Gastrocnemius medialis (tissue), 4 donors: ENCODE measurements around the gene FAM78A.

ENCODE experiments used
- POLR2A ChIP-seq, 2 donors: fragments of 450-650 bp; IDR thresholded peaks; one replicate each; pipeline ENCODE4 v1.6.1; 2017; ENCODE audit warnings: antibody characterized with exemption in 2 of 2, mild to moderate bottlenecking in 2 of 2, moderate library complexity in 2 of 2
- TF ChIP-seq, protein P1 (sequence below), 5 experiments: fragments of 450-650 bp in 3 of 5; fragments of 200-600 bp in 2 of 5; sonication (generic) in 2 of 5; IDR thresholded peaks in 4 of 5; conservative IDR thresholded peaks in 1 of 5; 1 replicate in 4 of 5; 2 replicates in 1 of 5; pipeline ENCODE4 v1.5.1; 2016 to 2019; ENCODE audit warnings: antibody characterized with exemption in 5 of 5, mild to moderate bottlenecking in 3 of 5, moderate library complexity in 3 of 5

GRCh38 chr9:131239161-131239975, 36.9 kb downstream of the FAM78A start:
- TF ChIP-seq, protein P1, sequence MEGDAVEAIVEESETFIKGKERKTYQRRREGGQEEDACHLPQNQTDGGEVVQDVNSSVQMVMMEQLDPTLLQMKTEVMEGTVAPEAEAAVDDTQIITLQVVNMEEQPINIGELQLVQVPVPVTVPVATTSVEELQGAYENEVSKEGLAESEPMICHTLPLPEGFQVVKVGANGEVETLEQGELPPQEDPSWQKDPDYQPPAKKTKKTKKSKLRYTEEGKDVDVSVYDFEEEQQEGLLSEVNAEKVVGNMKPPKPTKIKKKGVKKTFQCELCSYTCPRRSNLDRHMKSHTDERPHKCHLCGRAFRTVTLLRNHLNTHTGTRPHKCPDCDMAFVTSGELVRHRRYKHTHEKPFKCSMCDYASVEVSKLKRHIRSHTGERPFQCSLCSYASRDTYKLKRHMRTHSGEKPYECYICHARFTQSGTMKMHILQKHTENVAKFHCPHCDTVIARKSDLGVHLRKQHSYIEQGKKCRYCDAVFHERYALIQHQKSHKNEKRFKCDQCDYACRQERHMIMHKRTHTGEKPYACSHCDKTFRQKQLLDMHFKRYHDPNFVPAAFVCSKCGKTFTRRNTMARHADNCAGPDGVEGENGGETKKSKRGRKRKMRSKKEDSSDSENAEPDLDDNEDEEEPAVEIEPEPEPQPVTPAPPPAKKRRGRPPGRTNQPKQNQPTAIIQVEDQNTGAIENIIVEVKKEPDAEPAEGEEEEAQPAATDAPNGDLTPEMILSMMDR (IDR thresholded peaks at IDR 0.05 in 4 of 5, conservative IDR thresholded peaks at IDR 0.05 in 1 of 5), result no peak
- no peak for TF ChIP-seq POLR2A (IDR thresholded peaks at IDR 0.05)
